Spleen (tissue), 7 donors: ENCODE data around the gene PADI6.

Source experiments
- CTCF ChIP-seq, 11 experiments: fragments of 200-600 bp in 7 of 11; fragments of 450-650 bp in 4 of 11; sonication (generic) in 4 of 11; IDR thresholded peaks in 8 of 11; conservative IDR thresholded peaks in 3 of 11; 1 replicate in 7 of 11; 2 replicates in 4 of 11; pipeline versions ENCODE4 v1.4.0 to v1.8.0; 2016 to 2021; ENCODE audit warnings: antibody characterized with exemption in 11 of 11, inconsistent platforms in 4 of 11, mild to moderate bottlenecking in 1 of 11
- POLR2A ChIP-seq, 3 donors: fragments of 450-650 bp; IDR thresholded peaks; one replicate each; pipeline ENCODE4 v1.5.1; 2017; ENCODE audit warnings: antibody characterized with exemption in 3 of 3, mild to moderate bottlenecking in 1 of 3
- POLR2AphosphoS5 ChIP-seq, 3 donors: sonication (generic); formaldehyde crosslinking; IDR thresholded peaks; one replicate each; pipeline ENCODE4 v1.5.1; 2017; ENCODE audit warnings: antibody characterized with exemption in 3 of 3
- donor health status: DM: no; HTN: no; CAD: no; lungs with moderate emphysema.
- donor health status: DM: no; HTN: no; CAD: no.
- donor health status: DM: no; HTN: no; CAD: no.

DNA sequence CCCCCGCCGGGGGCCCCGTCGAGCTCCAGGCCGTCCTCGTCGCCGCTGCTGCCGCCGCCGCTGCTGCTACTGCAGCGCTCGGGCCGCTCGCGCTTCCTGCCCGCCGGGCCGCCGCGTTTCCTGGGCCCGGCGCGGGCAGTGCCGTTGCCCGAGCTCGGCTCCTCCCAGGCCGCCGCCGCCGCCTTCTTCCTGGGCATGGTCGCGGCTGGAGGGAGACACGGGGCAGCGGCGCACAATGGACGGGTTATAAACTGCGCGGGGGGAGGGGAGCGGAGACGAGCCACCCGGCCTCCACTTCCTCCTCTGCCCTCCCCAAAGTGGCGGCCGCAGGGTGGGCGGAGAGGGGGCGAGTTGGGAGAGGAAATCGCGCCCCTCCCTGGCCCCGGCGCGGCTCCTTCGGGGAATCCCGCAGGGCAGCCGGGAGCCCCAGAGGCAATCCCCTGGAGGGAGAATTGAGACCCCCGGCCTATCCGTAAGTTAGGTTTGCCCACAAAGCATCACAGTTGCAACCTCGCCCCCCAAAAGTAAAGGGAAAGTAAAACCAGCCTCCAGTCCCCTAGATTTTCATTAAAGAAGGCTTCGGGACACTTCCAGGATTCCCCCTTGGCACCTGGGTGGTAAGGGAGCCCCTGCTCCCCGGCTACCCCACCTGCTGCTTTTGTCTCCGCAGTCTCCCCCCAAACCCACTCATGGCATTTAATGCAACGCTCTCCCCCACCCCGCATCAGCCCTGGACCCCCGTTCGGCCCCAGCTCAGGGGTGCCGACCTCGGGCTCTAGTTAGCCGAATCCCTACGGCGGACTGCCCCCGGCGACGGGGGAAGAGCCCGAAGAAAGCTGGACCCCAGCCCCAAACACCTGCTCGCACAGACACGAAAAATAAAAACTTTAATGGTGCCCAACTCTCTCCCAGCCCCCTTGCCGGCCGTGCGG is 66.6 kb downstream of the PADI6 start:
- TF ChIP-seq CTCF (IDR thresholded peaks at IDR 0.05 in 8 of 11, conservative IDR thresholded peaks at IDR 0.05 in 3 of 11) (no peak), POLR2A (IDR thresholded peaks at IDR 0.05) (no peak), POLR2AphosphoS5 (IDR thresholded peaks at IDR 0.05) (peak; percentile 65 to 84 (median 74))
